Stimulated activated naive B cell treated with anti-CD40 and anti-IgM and Interleukin-4, amounts not matched to agents 10 μg/mL and 1 μg/mL and 100 μg/mL, for 72 hours (primary cell): ENCODE results near the gene ZIC1.

Experiments used
- ATAC-seq, 2 donors: fragments of 150-1000 bp; cut with Tn5 transposase; replicated peaks; 2 replicates each; pipeline ENCODE4 v1.10.0; 2021; ENCODE audit warnings: moderate library complexity in 1 of 2
- DNase-seq: peaks from one replicate; pipeline ENCODE4 v3.0.0; 2021
- H3K27ac Mint-ChIP-seq: one replicate; pipeline ENCODE4 v1.8.0; 2022; ENCODE audit warnings: mild to moderate bottlenecking, mixed read lengths
- H3K27me3 Mint-ChIP-seq, 2 donors: one replicate each; pipeline ENCODE4 v1.8.0; 2022; ENCODE audit warnings: mixed read lengths in 2 of 2
- H3K36me3 Mint-ChIP-seq, 2 donors: one replicate each; pipeline ENCODE4 v1.8.0; 2022; ENCODE audit warnings: mixed read lengths in 2 of 2, mild to moderate bottlenecking in 1 of 2
- H3K4me1 Mint-ChIP-seq, 2 donors: one replicate each; pipeline ENCODE4 v1.8.0; 2022; ENCODE audit warnings: mixed read lengths in 2 of 2, mild to moderate bottlenecking in 1 of 2
- H3K4me3 Mint-ChIP-seq, 2 donors: one replicate each; pipeline ENCODE4 v1.8.0; 2022; ENCODE audit warnings: mild to moderate bottlenecking in 2 of 2, mixed read lengths in 2 of 2, moderate library complexity in 1 of 2
- H3K9me3 Mint-ChIP-seq, 2 donors: one replicate each; pipeline ENCODE4 v1.8.0; 2022; ENCODE audit warnings: mixed read lengths in 2 of 2, mild to moderate bottlenecking in 1 of 2

ZIC1 gene

GRCh38 chr3:147371140-147371539, 38.0 kb upstream of the ZIC1 start:
- DNase-seq = no peak
- Mint-ChIP-seq H3K9me3 (peaks cover 2 to 3% of the 10 kb centered on the region in 2 donors), H3K36me3 (peaks cover 2 to 6% of the 10 kb centered on the region in 2 donors), H3K27me3 (peaks cover 67 to 74% of the 10 kb centered on the region in 2 donors), H3K27ac (peak overlapping the region; percentile 27), H3K4me3 (no peak overlapping the region), H3K4me1 (no peaks in the 10 kb centered on the region)
- no peak for ATAC-seq

GRCh38 chr3:147371771-147372340, 37.3 kb upstream of the ZIC1 start:
- ATAC-seq = no peak
- H3K36me3 Mint-ChIP-seq = peaks cover 2 to 6% of the 10 kb centered on the region in 2 donors
- no peaks in the 10 kb centered on the region for H3K4me1 Mint-ChIP-seq

GRCh38 chr3:147372525-147373027, 36.6 kb upstream of the ZIC1 start:
- Mint-ChIP-seq H3K36me3 (peaks cover 2 to 6% of the 10 kb centered on the region in 2 donors), H3K27ac (no peak overlapping the region), H3K9me3 (peaks cover 2 to 3% of the 10 kb centered on the region in 2 donors), H3K4me3 (no peak overlapping the region), H3K27me3 (peaks cover 72 to 79% of the 10 kb centered on the region in 2 donors), H3K4me1 (no peaks in the 10 kb centered on the region)
- DNase-seq = no peak
- ATAC-seq = no peak

More at GRCh38 chr3:147371771-147372340, 37.3 kb upstream of the ZIC1 start:
- H3K4me3 Mint-ChIP-seq = no peak overlapping the region
- no peak for DNase-seq
- no peak overlapping the region for H3K27ac Mint-ChIP-seq
- peaks cover 67 to 74% of the 10 kb centered on the region in 2 donors for H3K27me3 Mint-ChIP-seq
- H3K9me3 Mint-ChIP-seq = peaks cover 2 to 3% of the 10 kb centered on the region in 2 donors

- Mint-ChIP-seq H3K27ac (no peak overlapping the region), H3K4me3 (no peak overlapping the region), H3K36me3 (peaks cover 2 to 6% of the 10 kb centered on the region in 2 donors), H3K9me3 (peaks cover 3 to 4% of the 10 kb centered on the region in 2 donors), H3K4me1 (no peaks in the 10 kb centered on the region), H3K27me3 (peaks cover 74 to 80% of the 10 kb centered on the region in 2 donors)
- ATAC-seq (no peak), DNase-seq (no peak)
Measured at GRCh38 chr3:147373301-147373700, 35.9 kb upstream of the ZIC1 start.

- no peaks in the 10 kb centered on the region for H3K4me1 Mint-ChIP-seq
Measured at GRCh38 chr3:147377412-147378367, 31.5 kb upstream of the ZIC1 start.

GRCh38 chr3:147379651-147380050, 29.5 kb upstream of the ZIC1 start:
- Mint-ChIP-seq H3K9me3 (peaks cover 0 to 2% of the 10 kb centered on the region in 2 donors), H3K27ac (no peak overlapping the region), H3K36me3 (no peaks in the 10 kb centered on the region), H3K4me1 (no peaks in the 10 kb centered on the region), H3K27me3 (peaks cover 66 to 69% of the 10 kb centered on the region in 2 donors), H3K4me3 (no peak overlapping the region)
- no peak for DNase-seq
- no peak for ATAC-seq

More at GRCh38 chr3:147377412-147378367, 31.5 kb upstream of the ZIC1 start:
- Mint-ChIP-seq H3K36me3 (no peaks in the 10 kb centered on the region), H3K9me3 (peaks cover 0 to 2% of the 10 kb centered on the region in 2 donors), H3K27me3 (peaks cover 65 to 69% of the 10 kb centered on the region in 2 donors), H3K27ac (no peak overlapping the region), H3K4me3 (no peak overlapping the region)
- DNase-seq (no peak), ATAC-seq (no peak)

- no peak for ATAC-seq
- Mint-ChIP-seq H3K36me3 (no peaks in the 10 kb centered on the region), H3K9me3 (peaks cover 0 to 2% of the 10 kb centered on the region in 2 donors), H3K4me3 (no peak overlapping the region), H3K27ac (no peak overlapping the region), H3K27me3 (peaks cover 71 to 74% of the 10 kb centered on the region in 2 donors), H3K4me1 (no peaks in the 10 kb centered on the region)
- no peak for DNase-seq
Measured at GRCh38 chr3:147380387-147380951, 28.7 kb upstream of the ZIC1 start.

- Mint-ChIP-seq H3K4me1 (no peaks in the 10 kb centered on the region), H3K4me3 (no peak overlapping the region), H3K9me3 (peaks cover 0 to 2% of the 10 kb centered on the region in 2 donors), H3K36me3 (no peaks in the 10 kb centered on the region), H3K27ac (no peak overlapping the region), H3K27me3 (peaks cover 76 to 79% of the 10 kb centered on the region in 2 donors)
- no peak for DNase-seq
- no peak for ATAC-seq
Measured at GRCh38 chr3:147380977-147381376, 28.2 kb upstream of the ZIC1 start.

GRCh38 chr3:147381596-147381995, 27.6 kb upstream of the ZIC1 start:
- H3K4me1 Mint-ChIP-seq = no peaks in the 10 kb centered on the region
- no peak for ATAC-seq
- no peaks in the 10 kb centered on the region for H3K36me3 Mint-ChIP-seq
- no peak overlapping the region for H3K27ac Mint-ChIP-seq
- H3K27me3 Mint-ChIP-seq = peaks cover 82 to 85% of the 10 kb centered on the region in 2 donors
- peaks cover 0 to 2% of the 10 kb centered on the region in 2 donors for H3K9me3 Mint-ChIP-seq
- no peak for DNase-seq
- no peak overlapping the region for H3K4me3 Mint-ChIP-seq

DNA sequence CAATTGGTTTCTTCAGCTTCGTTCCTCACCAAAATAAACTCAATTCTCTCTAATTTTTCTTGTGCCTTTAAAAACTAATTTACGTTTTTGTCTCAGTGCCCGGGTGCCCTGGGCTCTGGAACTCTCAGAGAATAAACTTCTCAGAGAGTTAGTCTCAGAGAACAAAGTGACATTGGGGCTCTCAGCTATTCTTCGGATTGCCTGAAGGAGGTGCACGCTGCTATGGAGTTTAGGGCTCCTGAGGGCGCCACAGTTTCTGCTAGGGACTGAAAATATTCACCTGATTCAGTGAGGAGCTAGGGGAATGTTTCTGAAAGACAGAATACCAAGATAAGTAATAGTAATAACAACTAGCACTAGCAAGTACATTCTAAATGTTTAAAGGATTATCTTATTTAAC, 25.5 kb upstream of the ZIC1 start:
- Mint-ChIP-seq H3K4me1 (peaks cover 0 to 8% of the 10 kb centered on the region in 2 donors), H3K36me3 (no peaks in the 10 kb centered on the region), H3K27ac (no peak overlapping the region), H3K27me3 (peaks cover 87 to 89% of the 10 kb centered on the region in 2 donors), H3K4me3 (no peak overlapping the region), H3K9me3 (no peaks in the 10 kb centered on the region)
- ATAC-seq (no peak), DNase-seq (no peak)

DNA sequence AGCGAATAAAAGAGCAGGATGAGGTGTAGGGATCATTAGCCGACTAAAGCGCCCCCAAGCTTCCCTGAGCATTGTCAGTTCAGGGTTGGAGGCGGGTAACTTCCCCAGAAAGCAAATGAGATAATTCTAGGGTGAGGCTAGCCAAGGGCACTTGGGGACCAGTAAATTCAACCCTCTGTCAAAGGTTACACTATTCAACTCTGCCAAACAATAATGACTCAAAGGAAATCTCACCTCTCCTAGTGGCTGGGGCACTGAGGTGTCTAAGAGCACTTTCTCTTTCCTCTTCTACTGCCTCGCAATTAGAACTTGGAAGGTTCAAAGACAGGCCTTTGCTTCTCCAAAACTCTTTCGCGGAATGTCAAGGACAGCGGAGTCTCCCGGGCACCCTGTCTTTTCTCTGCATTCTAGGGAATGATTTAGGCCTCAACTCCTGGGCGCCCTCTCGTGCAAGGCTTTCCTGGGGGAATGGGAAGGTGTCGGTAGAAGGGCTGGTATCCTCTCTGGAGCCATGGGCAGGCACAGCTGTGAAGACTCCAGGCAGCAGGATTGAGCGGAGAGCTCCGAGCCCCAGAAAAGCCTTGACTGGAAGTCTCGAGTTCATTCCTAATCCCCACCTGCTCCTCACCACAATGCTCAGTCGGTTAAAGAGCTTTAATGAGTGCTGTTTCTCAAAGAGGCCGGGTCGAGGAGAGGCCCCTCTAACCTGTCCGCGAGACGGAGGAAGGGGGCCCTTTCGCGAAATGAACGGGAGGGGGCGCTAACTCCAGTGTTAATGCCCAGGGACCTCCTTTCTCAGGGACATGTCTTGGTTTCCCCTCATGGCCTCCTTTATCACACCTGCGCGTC, 24.7 kb upstream of the ZIC1 start:
- Mint-ChIP-seq H3K27me3 (peaks cover 85 to 89% of the 10 kb centered on the region in 2 donors), H3K9me3 (no peaks in the 10 kb centered on the region), H3K36me3 (peaks cover 0 to 2% of the 10 kb centered on the region in 2 donors), H3K4me1 (peaks cover 0 to 10% of the 10 kb centered on the region in 2 donors), H3K27ac (no peak overlapping the region), H3K4me3 (no peak overlapping the region)
- DNase-seq = no peak
- no peak for ATAC-seq

DNA sequence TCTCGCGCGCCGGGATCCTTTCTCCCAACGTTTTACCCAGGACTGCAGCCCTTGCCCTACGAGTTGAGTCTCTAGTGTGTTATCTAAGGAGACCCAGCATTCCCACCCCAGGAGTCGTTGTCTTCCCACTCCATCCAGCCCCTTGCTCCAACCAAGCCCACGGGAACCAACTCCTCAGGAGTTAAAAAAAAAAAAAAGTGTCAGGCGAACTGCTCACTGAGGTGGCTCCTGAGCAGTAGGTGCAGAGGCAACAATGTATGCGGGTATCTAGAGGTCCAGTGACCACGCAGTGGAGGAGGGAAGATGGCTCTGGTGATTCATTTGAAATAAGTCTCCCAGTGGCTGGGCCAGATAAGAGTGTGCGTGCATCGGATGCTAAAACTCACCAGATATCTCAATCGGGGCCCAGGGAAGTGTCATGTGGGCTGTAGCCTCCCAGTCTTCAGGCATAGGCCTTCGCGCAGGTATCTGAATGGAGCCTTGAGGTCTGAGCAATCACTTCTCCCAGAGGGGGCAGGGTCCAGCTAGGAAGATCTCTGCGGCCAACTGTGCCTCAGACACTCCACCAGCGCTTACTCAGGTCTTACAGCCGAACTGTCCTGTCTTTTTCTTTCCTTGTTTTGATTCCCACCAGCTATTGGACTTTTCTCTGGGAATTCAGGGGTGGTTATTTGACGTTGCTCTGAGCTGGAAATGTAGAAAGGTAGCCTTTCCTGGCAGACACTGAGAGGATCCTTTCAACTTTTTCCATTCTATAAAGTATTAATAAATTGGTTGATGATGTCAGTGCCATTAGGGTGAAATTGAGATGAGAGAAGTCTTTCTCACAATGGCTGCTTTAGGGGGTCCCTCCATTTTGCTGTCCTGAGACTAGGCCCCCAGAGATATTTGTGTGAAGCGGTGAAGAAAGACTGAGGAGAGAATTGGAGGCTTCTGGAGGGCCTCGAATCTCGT, 23.8 kb upstream of the ZIC1 start:
- H3K36me3 Mint-ChIP-seq = peaks cover 0 to 2% of the 10 kb centered on the region in 2 donors
- ATAC-seq = no peak

More for the DNA sequence above, 23.8 kb upstream of the ZIC1 start:
- peaks cover 84 to 89% of the 10 kb centered on the region in 2 donors for H3K27me3 Mint-ChIP-seq
- no peaks in the 10 kb centered on the region for H3K9me3 Mint-ChIP-seq
- no peak overlapping the region for H3K4me3 Mint-ChIP-seq
- peak overlapping the region; percentile 71 for H3K27ac Mint-ChIP-seq
- H3K4me1 Mint-ChIP-seq = peaks cover 0 to 10% of the 10 kb centered on the region in 2 donors
- DNase-seq = no peak
